ENCODE measurements around the gene SESN2. TPM values are rescaled to one million over a fixed set of nuclear protein-coding genes. Genes with fewer than 3 reads are reported as not detected.

SESN2 gene
- total RNA-seq, 2 experiments from 2014 or later: 14.2 to 21.5 TPM

DNA sequence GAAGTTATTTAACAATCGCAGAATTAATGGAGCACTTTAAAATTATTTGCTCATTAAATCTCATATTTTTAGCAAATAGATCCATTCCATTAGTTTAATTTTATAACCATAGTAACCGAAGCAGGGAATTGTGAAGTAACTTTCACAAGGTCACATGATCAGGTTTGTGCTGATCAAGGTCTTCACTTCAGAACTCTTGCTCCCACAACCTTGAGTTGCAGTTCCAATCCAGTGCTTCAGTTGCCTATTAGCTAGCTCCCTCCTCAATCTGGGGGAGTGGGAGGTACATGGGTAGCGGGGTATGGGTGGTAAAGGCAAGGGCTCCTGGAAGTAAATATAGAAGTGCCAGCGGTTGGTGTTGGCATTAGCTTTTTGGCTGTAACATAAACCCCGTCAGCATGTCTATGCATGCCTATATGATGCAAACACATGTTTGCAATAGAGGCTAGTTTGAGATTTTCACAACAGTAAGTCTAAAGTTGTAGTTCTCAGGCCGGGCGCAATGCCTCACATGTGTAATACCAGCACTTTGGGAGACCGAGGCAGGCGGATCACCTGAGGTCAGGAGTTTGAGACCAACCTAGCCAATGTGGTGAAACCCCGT is 17.6 kb upstream of the SESN2 start:
- ATAC-seq: no peak

GRCh38 chr1:28243685-28244311 is 15.5 kb upstream of the SESN2 start:
- Mint-ChIP-seq H3K4me3 (peak overlapping the region; percentile 38), H3K27ac (peak overlapping the region; percentile 71), H3K27me3 (no peaks in the 10 kb centered on the region), H3K9me3 (ENCODE audit: low read depth) (no peaks in the 10 kb centered on the region), H3K36me3 (peaks cover 6% of the 10 kb centered on the region), H3K4me1 (peaks cover 51% of the 10 kb centered on the region)
- CTCF ChIA-PET: interaction anchor here (0.8 to 1.4 kb wide), 3 partner anchors 8 to 386 kb away, joined by 3 to 4 read pairs (median 3); partner anchors contain the start of genes ATP5IF1 and MED18
- no peak for DNase-seq
- ATAC-seq: no peak

More for the DNA sequence above, 17.6 kb upstream of the SESN2 start:
- H3K27me3 Mint-ChIP-seq: no peaks in the 10 kb centered on the region
- peaks cover 35% of the 10 kb centered on the region for H3K4me1 Mint-ChIP-seq
- peaks cover 6% of the 10 kb centered on the region for H3K36me3 Mint-ChIP-seq
- CTCF ChIA-PET: interaction anchor here (1.3 kb wide), 1 partner anchor 361 kb away, joined by 3 read pairs; no protein-coding TSS in a partner anchor
- H3K4me3 Mint-ChIP-seq: no peak overlapping the region
- H3K27ac Mint-ChIP-seq: no peak overlapping the region
- H3K9me3 Mint-ChIP-seq (ENCODE audit: low read depth): no peaks in the 10 kb centered on the region
- no peak for DNase-seq

DNA sequence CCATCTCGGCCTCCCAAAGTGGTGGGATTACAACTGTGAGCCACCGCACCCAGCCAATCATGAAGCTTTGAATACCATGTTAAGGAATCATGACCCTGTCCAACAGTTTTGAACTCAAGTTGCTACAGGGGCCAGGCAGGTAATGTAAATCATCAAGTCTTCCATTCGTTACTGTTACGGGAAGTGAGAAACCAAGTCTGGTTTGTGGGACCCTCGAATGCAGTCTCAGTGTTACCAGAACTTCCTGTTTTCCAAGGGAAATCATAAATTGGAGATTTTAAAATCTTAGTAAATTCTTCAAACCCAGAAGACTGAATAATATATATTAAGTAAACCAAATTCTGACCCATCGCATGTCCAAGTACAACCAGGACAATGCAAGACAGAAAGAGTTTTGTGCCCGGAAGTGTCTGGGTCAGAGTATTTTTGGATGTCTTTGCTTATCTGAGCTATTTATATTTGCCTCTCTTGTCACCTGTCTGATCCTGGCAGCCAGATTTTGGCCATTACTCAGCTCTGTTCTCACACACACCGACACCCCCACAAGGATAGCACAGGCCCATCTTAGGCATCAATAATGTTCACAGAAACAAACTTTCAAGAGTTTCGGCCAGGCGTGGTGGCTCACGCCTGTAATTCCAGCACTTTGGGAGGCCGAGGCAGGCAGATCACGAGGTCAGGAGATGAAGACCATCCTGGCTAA is 14.6 kb upstream of the SESN2 start:
- DNase-seq (no peak), ATAC-seq (no peak)
- peak overlapping the region; percentile 76 for H3K27ac Mint-ChIP-seq
- H3K27me3 Mint-ChIP-seq: no peaks in the 10 kb centered on the region
- H3K4me1 Mint-ChIP-seq: peaks cover 60% of the 10 kb centered on the region
- H3K9me3 Mint-ChIP-seq (ENCODE audit: low read depth): no peaks in the 10 kb centered on the region
- H3K4me3 Mint-ChIP-seq: peak overlapping the region; percentile 44
- peaks cover 6% of the 10 kb centered on the region for H3K36me3 Mint-ChIP-seq
- CTCF ChIA-PET: interaction anchor here (0.7 to 2.5 kb wide), 4 partner anchors 8 to 387 kb away, joined by 3 to 8 read pairs (median 4); partner anchors contain the start of gene ATP5IF1

DNA sequence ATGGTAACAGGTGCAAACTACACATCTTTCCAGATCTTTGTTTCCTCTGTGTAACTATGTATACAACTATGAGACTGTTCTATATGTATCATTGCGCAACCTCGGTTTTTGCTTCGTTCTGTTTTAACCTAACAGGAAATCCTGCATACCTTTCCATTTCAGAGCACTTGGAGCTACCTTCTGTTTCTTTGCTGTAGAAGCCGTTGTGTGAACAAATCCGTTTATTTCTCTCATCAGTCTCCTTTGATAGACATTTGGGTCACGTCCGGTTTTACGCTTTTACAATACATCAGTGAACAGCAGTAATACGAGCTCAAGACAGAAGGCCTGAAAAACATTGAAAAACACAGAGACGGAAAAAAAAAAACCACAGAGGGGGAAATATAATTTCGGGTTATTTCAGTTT is 12.9 kb upstream of the SESN2 start:
- no peaks in the 10 kb centered on the region for H3K27me3 Mint-ChIP-seq
- H3K9me3 Mint-ChIP-seq (ENCODE audit: low read depth): no peaks in the 10 kb centered on the region
- H3K27ac Mint-ChIP-seq: peak overlapping the region; percentile 100
- ATAC-seq (peak; percentile 12), DNase-seq (peak; percentile 73)
- peaks cover 2% of the 10 kb centered on the region for H3K36me3 Mint-ChIP-seq
- CTCF ChIA-PET: interaction anchor here (0.5 to 4.7 kb wide), 9 partner anchors 9 to 306 kb away, joined by 3 to 74 read pairs (median 4); partner anchors contain the start of genes EYA3 and SESN2
- peak overlapping the region; percentile 89 for H3K4me3 Mint-ChIP-seq
- H3K4me1 Mint-ChIP-seq: peaks cover 58% of the 10 kb centered on the region

- CTCF ChIA-PET: interaction anchor here (0.5 to 4.7 kb wide), 32 partner anchors 11 to 629 kb away, joined by 3 to 74 read pairs (median 5); partner anchors contain the start of genes ATP5IF1, EYA3, GMEB1 and MED18
- H3K4me3 Mint-ChIP-seq: peak overlapping the region; percentile 89
- H3K27ac Mint-ChIP-seq: peak overlapping the region; percentile 100
- H3K27me3 Mint-ChIP-seq: no peaks in the 10 kb centered on the region
- no peak for DNase-seq
- H3K36me3 Mint-ChIP-seq: peaks cover 2% of the 10 kb centered on the region
- H3K9me3 Mint-ChIP-seq (ENCODE audit: low read depth): no peaks in the 10 kb centered on the region
- H3K4me1 Mint-ChIP-seq: peaks cover 57% of the 10 kb centered on the region
- ATAC-seq: no peak
Observed at GRCh38 chr1:28247612-28248272, 11.6 kb upstream of the SESN2 start.

DNA sequence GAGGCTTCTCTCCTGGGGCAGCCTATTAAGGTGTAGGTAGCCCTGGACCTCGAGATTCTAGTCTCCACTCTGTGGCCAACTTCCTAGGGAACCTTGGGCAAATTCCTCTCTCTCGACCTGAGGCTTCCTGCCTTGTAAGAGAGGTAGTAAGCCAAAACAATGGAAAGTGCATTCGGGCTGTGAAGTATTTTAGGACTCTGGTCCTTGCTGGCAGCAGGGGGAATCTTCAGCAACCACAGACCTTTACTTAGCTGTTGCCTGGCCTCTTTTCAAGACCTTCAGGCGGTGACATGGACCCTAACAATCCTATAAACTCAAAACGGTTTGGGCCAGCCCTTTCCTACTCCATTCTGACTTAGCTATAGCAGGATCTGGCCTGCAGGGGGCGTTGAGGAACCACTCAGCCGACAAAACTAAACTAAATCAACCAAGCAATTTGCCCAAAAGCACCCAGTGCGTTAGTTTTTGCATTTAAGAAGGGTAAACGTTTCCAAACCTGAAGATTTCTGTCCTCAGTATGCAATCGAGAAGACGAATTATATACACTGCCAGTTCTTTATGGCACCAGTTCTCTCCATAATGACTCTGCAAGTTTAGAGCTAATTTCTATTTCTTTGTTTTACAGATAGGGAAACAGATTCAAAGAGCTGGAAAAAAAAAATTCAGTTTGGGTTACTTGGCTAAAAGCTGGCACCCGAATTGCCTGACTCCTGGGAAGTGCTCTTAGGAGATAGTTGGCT is 10.9 kb upstream of the SESN2 start:
- ATAC-seq: peak; percentile 18
- Mint-ChIP-seq H3K9me3 (ENCODE audit: low read depth) (no peaks in the 10 kb centered on the region), H3K27me3 (no peaks in the 10 kb centered on the region), H3K4me3 (peak overlapping the region; percentile 89), H3K4me1 (peaks cover 52% of the 10 kb centered on the region), H3K27ac (peak overlapping the region; percentile 100), H3K36me3 (peaks cover 2% of the 10 kb centered on the region)
- peak; percentile 91 for DNase-seq
- CTCF ChIA-PET: interaction anchor here (0.5 to 4.7 kb wide), 48 partner anchors 10 to 628 kb away, joined by 3 to 74 read pairs (median 4); partner anchors contain the start of genes ATP5IF1, DNAJC8, EYA3 and GMEB1

GRCh38 chr1:28249013-28249865 is 10.1 kb upstream of the SESN2 start:
- peaks cover 2% of the 10 kb centered on the region for H3K36me3 Mint-ChIP-seq
- peak; percentile 51 for DNase-seq
- H3K4me1 Mint-ChIP-seq: peaks cover 46% of the 10 kb centered on the region
- no peaks in the 10 kb centered on the region for H3K27me3 Mint-ChIP-seq
- H3K27ac Mint-ChIP-seq: peak overlapping the region; percentile 100
- peak overlapping the region; percentile 89 for H3K4me3 Mint-ChIP-seq
- H3K9me3 Mint-ChIP-seq (ENCODE audit: low read depth): no peaks in the 10 kb centered on the region
- CTCF ChIA-PET: interaction anchor here (0.6 to 4.7 kb wide), 47 partner anchors 9 to 824 kb away, joined by 3 to 74 read pairs (median 4); partner anchors contain the start of genes ATP5IF1, DNAJC8, GMEB1 and MED18
- no peak for ATAC-seq

DNA sequence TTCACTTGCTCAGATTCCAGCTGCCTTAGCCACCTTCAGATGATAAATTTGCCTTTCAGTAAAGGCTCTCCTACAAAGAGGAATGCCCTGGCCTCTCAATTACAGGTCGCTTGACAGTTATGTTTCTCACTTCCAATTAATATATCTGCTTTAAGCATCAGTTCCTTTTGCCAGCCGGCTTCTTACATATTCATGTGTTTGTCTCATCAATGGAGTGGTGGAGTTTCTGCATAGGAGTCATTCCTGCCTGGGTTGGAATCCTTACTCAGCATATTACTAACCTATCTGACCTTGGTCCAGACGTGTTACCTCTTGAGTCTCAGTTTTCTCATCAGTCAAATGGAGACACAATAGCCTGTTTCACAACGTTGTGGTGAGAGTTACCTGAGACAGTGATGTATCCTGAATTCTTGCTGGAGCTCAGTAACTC is 9.4 kb upstream of the SESN2 start:
- Mint-ChIP-seq H3K27me3 (no peaks in the 10 kb centered on the region), H3K36me3 (peaks cover 2% of the 10 kb centered on the region), H3K9me3 (ENCODE audit: low read depth) (no peaks in the 10 kb centered on the region), H3K27ac (peak overlapping the region; percentile 100), H3K4me3 (no peak overlapping the region), H3K4me1 (peaks cover 40% of the 10 kb centered on the region)
- DNase-seq (no peak), ATAC-seq (no peak)
- CTCF ChIA-PET: interaction anchor here (0.6 to 4.7 kb wide), 11 partner anchors 9 to 823 kb away, joined by 3 to 74 read pairs (median 10); partner anchors contain the start of genes ATP5IF1, MED18, PHACTR4 and SESN2

- ATAC-seq (peak; percentile 29), DNase-seq (peak; percentile 57)
- peak overlapping the region; percentile 29 for H3K4me3 Mint-ChIP-seq
- H3K4me1 Mint-ChIP-seq: peaks cover 44% of the 10 kb centered on the region
- no peaks in the 10 kb centered on the region for H3K36me3 Mint-ChIP-seq
- H3K9me3 Mint-ChIP-seq (ENCODE audit: low read depth): no peaks in the 10 kb centered on the region
- CTCF ChIA-PET: interaction anchor here (1.0 to 6.2 kb wide), 4 partner anchors 8 to 267 kb away, joined by 3 to 74 read pairs (median 4); partner anchors contain the start of gene MED18
- H3K27ac Mint-ChIP-seq: peak overlapping the region; percentile 87
- no peaks in the 10 kb centered on the region for H3K27me3 Mint-ChIP-seq
Observed at GRCh38 chr1:28256197-28256827, 3.0 kb upstream of the SESN2 start.

DNA sequence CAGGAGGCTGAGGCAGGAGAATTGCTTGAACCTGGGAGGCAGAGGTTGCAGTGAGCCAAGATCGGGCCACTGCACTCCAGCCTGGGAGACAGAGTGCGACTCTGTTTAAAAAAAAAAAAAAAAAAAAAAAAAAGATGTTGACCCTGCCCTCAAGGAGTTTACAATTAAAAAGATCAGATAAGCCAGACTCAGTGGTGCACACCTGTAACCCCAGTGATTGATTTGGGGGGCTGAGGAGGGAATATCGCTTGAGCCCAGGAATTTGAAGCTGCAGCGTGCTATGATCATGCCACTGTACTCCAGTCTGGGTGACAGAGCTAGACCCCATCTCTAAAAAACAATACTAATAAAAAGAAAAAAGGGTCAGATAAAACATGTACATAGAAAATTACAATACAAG is 1.6 kb upstream of the SESN2 start:
- no peak overlapping the region for H3K27ac Mint-ChIP-seq
- H3K4me3 Mint-ChIP-seq: no peak overlapping the region
- H3K9me3 Mint-ChIP-seq (ENCODE audit: low read depth): no peaks in the 10 kb centered on the region
- DNase-seq (no peak), ATAC-seq (no peak)
- H3K27me3 Mint-ChIP-seq: no peaks in the 10 kb centered on the region
- peaks cover under 1% of the 10 kb centered on the region for H3K36me3 Mint-ChIP-seq
- CTCF ChIA-PET: interaction anchor here (6.2 kb wide), 1 partner anchor 10 kb away, joined by 74 read pairs; no protein-coding TSS in a partner anchor
- peaks cover 49% of the 10 kb centered on the region for H3K4me1 Mint-ChIP-seq

- H3K27ac Mint-ChIP-seq: peak overlapping the region; percentile 92
- CTCF ChIA-PET: interaction anchor here (1.4 to 6.2 kb wide), 3 partner anchors 11 to 101 kb away, joined by 3 to 74 read pairs (median 5); no protein-coding TSS in a partner anchor
- ATAC-seq: no peak
- H3K36me3 Mint-ChIP-seq: peaks cover 3% of the 10 kb centered on the region
- peak overlapping the region; percentile 73 for H3K4me3 Mint-ChIP-seq
- no peaks in the 10 kb centered on the region for H3K9me3 Mint-ChIP-seq (ENCODE audit: low read depth)
- peaks cover 53% of the 10 kb centered on the region for H3K4me1 Mint-ChIP-seq
- no peak for DNase-seq
- no peaks in the 10 kb centered on the region for H3K27me3 Mint-ChIP-seq
Observed at GRCh38 chr1:28258628-28259251, 578 bp upstream of the SESN2 start.

Measured in activated CD8-positive, alpha-beta memory T cell treated with anti-CD3 and anti-CD28 coated beads, Interleukin-2, amount 10 ng/mL, durations not matched to agents 7 days and 5 days (primary cell).